HepG2 (cell line): ENCODE results near the gene WDR76. TPM values are rescaled to one million over a fixed set of nuclear protein-coding genes. Genes with fewer than 3 reads are reported as not detected.

Experiments
- ASH2L ChIP-seq: fragments of 300-600, 200-600 bp; sonication (generic); IDR thresholded peaks from 2 replicates; pipeline ENCODE4 v1.7.0; 2017; ENCODE audit warnings: low read depth, mild to moderate bottlenecking, moderate library complexity, mixed read lengths, low read length; ENCODE audit not compliant: insufficient read length
- HNRNPLL ChIP-seq: fragments of 200-400 bp; formaldehyde crosslinking; IDR thresholded peaks from 2 replicates; pipeline ENCODE4 v1.6.1; 2017; ENCODE audit warnings: mild to moderate bottlenecking, low read depth, low read length; ENCODE audit not compliant: poor library complexity, severe bottlenecking
- KLF11 ChIP-seq: IDR thresholded peaks from 2 replicates; pipeline ENCODE4 v1.6.1; 2016; ENCODE audit warnings: missing compliant biosample characterization
- KLF12 ChIP-seq: sonication (generic); formaldehyde crosslinking; IDR thresholded peaks from 2 replicates; pipeline ENCODE4 v1.4.0; 2020; ENCODE audit warnings: missing genetic modification reagents, borderline replicate concordance
- KMT2B ChIP-seq: IDR thresholded peaks from 2 replicates; pipeline ENCODE4 v1.6.1; 2016; ENCODE audit warnings: missing genetic modification reagents, missing compliant biosample characterization
- MATR3 ChIP-seq: sonication (generic); formaldehyde crosslinking; IDR thresholded peaks from 2 replicates; pipeline ENCODE4 v1.4.0; 2020; ENCODE audit warnings: missing genetic modification reagents
- REPIN1 ChIP-seq: sonication (generic); formaldehyde crosslinking; IDR thresholded peaks from 2 replicates; pipeline ENCODE4 v1.8.0; 2022; ENCODE audit warnings: missing genetic modification reagents, low read depth, mild to moderate bottlenecking, borderline replicate concordance
- SALL1 ChIP-seq: sonication (generic); formaldehyde crosslinking; IDR thresholded peaks from 2 replicates; pipeline ENCODE4 v1.8.0; 2022; ENCODE audit warnings: mild to moderate bottlenecking, missing genetic modification reagents
- SPEN ChIP-seq: sonication (generic); formaldehyde crosslinking; IDR thresholded peaks from 2 replicates; pipeline ENCODE4 v1.5.1; 2020; ENCODE audit warnings: low read depth, mild to moderate bottlenecking, missing genetic modification reagents
- SUZ12 ChIP-seq: fragments of 150-350 bp; IDR thresholded peaks from 2 replicates; pipeline ENCODE4 v1.6.1; 2014; ENCODE audit warnings: low read depth, low read length
- YEATS2 ChIP-seq: sonication (generic); formaldehyde crosslinking; IDR thresholded peaks from 2 replicates; pipeline ENCODE4 v1.4.0; 2020; ENCODE audit warnings: missing genetic modification reagents, borderline replicate concordance
- ZFP36L2 ChIP-seq: sonication (generic); formaldehyde crosslinking; IDR thresholded peaks from 2 replicates; pipeline ENCODE4 v1.4.0; 2020; ENCODE audit warnings: missing genetic modification reagents
- ZNF607 ChIP-seq: sonication (generic); formaldehyde crosslinking; IDR thresholded peaks from 2 replicates; pipeline ENCODE4 v1.5.1; 2020; ENCODE audit warnings: missing genetic modification reagents, mild to moderate bottlenecking, borderline replicate concordance
- ZNF615 ChIP-seq: sonication (generic); formaldehyde crosslinking; IDR thresholded peaks from 2 replicates; pipeline ENCODE4 v1.5.0; 2020; ENCODE audit warnings: mild to moderate bottlenecking, missing genetic modification reagents, borderline replicate concordance
- ZNF678 ChIP-seq: sonication (generic); formaldehyde crosslinking; IDR thresholded peaks from 2 replicates; pipeline ENCODE4 v1.4.0; 2020; ENCODE audit warnings: mild to moderate bottlenecking, missing genetic modification reagents
- ZNF768 ChIP-seq: sonication (generic); formaldehyde crosslinking; IDR thresholded peaks from 2 replicates; pipeline ENCODE4 v1.4.0; 2020; ENCODE audit warnings: missing genetic modification reagents
- polyA plus RNA-seq, 8 experiments: library from polyadenylated mRNA; depleted of rRNA in 3 of 8; stranded (reverse) in 7 of 8; unstranded in 1 of 8; fragments of >200 nt; fragmentation: Illumina TruSeq in 4 of 8; extraction: Trizol in 4 of 8; gene quantifications; 2 replicates each; pipeline versions ENCODE4 v1.2.1 to v1.2.3, GENCODE V29; 2011 to 2016; ENCODE audit warnings: low read depth in 4 of 8, missing spikeins in 1 of 8, mixed read lengths in 1 of 8; ENCODE audit not compliant: insufficient read depth in 1 of 8
- total RNA-seq, 5 experiments: library from RNA; depleted of rRNA; stranded (reverse); fragments of >200 nt; fragmentation: Illumina TruSeq; extraction: Trizol; gene quantifications; 2 replicates each; pipeline ENCODE4 v1.2.3, GENCODE V29; 2016; ENCODE audit warnings: low read depth in 1 of 5
- TF ChIP-seq, protein P1 (sequence below): sonication (generic); formaldehyde crosslinking; IDR thresholded peaks from 2 replicates; pipeline ENCODE4 v1.5.0; 2020; ENCODE audit warnings: missing genetic modification reagents, mild to moderate bottlenecking, borderline replicate concordance
- TF ChIP-seq, protein P2 (sequence below): sonication (generic); formaldehyde crosslinking; IDR thresholded peaks from 2 replicates; pipeline ENCODE4 v1.5.0; 2020; ENCODE audit warnings: missing genetic modification reagents
- TF ChIP-seq, protein P3 (sequence below): sonication (generic); formaldehyde crosslinking; IDR thresholded peaks from 2 replicates; pipeline ENCODE4 v1.4.0; 2020; ENCODE audit warnings: mild to moderate bottlenecking, missing genetic modification reagents, borderline replicate concordance
- TF ChIP-seq, protein P4 (sequence below): sonication (generic); formaldehyde crosslinking; IDR thresholded peaks from 2 replicates; pipeline ENCODE4 v1.4.0; 2020; ENCODE audit warnings: missing genetic modification reagents

WDR76 gene
- total and polyA plus RNA-seq, 2 of the 13 experiments (the other 11 are each of a cell fraction or from before 2014, with no cell fraction given): 1.1 to 9.7 TPM

DNA sequence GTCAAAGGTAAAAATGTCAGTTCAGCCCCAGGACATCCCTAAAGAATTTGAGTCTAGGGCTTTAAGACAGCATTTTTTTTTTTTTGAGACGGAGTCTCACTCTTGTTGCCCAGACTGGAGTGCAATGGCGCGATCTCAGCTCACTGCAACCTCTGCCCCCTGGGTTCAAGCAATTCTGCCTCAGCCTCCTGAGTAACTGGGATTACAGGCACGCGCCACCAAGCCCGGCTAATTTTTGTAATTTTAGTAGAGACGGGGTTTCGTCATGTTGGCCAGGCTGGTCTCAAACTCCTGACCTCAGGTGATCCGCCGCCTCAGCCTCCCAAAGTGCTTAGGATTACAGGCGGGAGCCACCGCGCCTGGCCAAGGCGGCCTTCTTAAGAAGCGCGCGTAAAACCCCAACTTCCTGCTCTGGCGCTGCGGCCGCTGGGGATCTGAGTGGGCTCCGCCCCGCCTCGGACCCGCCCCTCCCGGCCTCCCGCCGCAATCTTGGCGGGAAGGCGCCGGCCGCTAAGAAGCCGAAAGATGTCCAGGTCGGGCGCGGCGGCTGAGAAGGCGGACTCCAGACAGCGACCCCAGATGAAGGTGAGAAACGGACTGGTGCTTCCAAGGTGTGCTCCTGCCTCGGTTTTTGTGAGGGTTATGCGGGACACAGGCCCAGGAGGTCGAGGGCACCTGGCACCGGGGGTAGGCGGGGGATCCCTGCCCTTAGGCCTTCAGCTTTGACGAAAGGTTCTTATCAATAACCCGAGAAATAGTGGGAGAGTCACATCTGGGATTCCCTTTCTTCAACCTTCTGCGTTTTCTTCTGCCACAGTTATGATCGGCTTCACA is at the start of gene WDR76 (continued):
- TF ChIP-seq HNRNPLL (peak; percentile 70), KLF12 (CRISPR knock-in tag) (no peak), ZFP36L2 (CRISPR knock-in tag) (no peak), KLF11 (CRISPR knock-in tag) (no peak), KMT2B (CRISPR knock-in tag) (peak; percentile 34; the same call in 1 of the 2 replicates), YEATS2 (CRISPR knock-in tag) (peak; percentile 29; the same call in 1 of the 2 replicates), ZNF768 (CRISPR knock-in tag) (peak; percentile 28; the same call in 1 of the 2 replicates), ZNF607 (CRISPR knock-in tag) (0 out of 2 replicates have a peak, but pooled peaks have one; percentile 24), REPIN1 (CRISPR knock-in tag) (no peak), ZNF615 (no peak), ASH2L (peak; percentile 30), ZNF678 (CRISPR knock-in tag) (no peak), SPEN (CRISPR knock-in tag) (peak; percentile 37; the same call in 1 of the 2 replicates), SUZ12 (no peak), MATR3 (CRISPR knock-in tag) (no peak), SALL1 (no peak)
- TF ChIP-seq, protein P1, sequence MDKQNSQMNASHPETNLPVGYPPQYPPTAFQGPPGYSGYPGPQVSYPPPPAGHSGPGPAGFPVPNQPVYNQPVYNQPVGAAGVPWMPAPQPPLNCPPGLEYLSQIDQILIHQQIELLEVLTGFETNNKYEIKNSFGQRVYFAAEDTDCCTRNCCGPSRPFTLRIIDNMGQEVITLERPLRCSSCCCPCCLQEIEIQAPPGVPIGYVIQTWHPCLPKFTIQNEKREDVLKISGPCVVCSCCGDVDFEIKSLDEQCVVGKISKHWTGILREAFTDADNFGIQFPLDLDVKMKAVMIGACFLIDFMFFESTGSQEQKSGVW (CRISPR knock-in tag): no peak
- TF ChIP-seq, protein P2, sequence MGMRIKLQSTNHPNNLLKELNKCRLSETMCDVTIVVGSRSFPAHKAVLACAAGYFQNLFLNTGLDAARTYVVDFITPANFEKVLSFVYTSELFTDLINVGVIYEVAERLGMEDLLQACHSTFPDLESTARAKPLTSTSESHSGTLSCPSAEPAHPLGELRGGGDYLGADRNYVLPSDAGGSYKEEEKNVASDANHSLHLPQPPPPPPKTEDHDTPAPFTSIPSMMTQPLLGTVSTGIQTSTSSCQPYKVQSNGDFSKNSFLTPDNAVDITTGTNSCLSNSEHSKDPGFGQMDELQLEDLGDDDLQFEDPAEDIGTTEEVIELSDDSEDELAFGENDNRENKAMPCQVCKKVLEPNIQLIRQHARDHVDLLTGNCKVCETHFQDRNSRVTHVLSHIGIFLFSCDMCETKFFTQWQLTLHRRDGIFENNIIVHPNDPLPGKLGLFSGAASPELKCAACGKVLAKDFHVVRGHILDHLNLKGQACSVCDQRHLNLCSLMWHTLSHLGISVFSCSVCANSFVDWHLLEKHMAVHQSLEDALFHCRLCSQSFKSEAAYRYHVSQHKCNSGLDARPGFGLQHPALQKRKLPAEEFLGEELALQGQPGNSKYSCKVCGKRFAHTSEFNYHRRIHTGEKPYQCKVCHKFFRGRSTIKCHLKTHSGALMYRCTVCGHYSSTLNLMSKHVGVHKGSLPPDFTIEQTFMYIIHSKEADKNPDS (CRISPR knock-in tag): no peak
- TF ChIP-seq, protein P3, sequence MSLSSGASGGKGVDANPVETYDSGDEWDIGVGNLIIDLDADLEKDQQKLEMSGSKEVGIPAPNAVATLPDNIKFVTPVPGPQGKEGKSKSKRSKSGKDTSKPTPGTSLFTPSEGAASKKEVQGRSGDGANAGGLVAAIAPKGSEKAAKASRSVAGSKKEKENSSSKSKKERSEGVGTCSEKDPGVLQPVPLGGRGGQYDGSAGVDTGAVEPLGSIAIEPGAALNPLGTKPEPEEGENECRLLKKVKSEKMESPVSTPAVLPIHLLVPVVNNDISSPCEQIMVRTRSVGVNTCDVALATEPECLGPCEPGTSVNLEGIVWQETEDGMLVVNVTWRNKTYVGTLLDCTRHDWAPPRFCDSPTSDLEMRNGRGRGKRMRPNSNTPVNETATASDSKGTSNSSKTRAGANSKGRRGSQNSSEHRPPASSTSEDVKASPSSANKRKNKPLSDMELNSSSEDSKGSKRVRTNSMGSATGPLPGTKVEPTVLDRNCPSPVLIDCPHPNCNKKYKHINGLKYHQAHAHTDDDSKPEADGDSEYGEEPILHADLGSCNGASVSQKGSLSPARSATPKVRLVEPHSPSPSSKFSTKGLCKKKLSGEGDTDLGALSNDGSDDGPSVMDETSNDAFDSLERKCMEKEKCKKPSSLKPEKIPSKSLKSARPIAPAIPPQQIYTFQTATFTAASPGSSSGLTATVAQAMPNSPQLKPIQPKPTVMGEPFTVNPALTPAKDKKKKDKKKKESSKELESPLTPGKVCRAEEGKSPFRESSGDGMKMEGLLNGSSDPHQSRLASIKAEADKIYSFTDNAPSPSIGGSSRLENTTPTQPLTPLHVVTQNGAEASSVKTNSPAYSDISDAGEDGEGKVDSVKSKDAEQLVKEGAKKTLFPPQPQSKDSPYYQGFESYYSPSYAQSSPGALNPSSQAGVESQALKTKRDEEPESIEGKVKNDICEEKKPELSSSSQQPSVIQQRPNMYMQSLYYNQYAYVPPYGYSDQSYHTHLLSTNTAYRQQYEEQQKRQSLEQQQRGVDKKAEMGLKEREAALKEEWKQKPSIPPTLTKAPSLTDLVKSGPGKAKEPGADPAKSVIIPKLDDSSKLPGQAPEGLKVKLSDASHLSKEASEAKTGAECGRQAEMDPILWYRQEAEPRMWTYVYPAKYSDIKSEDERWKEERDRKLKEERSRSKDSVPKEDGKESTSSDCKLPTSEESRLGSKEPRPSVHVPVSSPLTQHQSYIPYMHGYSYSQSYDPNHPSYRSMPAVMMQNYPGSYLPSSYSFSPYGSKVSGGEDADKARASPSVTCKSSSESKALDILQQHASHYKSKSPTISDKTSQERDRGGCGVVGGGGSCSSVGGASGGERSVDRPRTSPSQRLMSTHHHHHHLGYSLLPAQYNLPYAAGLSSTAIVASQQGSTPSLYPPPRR (CRISPR knock-in tag): no peak
- TF ChIP-seq, protein P4, sequence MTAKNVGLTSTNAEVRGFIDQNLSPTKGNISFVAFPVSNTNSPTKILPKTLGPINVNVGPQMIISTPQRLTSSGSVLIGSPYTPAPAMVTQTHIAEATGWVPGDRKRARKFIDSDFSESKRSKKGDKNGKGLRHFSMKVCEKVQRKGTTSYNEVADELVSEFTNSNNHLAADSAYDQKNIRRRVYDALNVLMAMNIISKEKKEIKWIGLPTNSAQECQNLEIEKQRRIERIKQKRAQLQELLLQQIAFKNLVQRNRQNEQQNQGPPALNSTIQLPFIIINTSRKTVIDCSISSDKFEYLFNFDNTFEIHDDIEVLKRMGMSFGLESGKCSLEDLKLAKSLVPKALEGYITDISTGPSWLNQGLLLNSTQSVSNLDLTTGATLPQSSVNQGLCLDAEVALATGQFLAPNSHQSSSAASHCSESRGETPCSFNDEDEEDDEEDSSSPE (CRISPR knock-in tag): peak; percentile 90
